HepG2 (cell line): Measurements from ENCODE around the gene RUSC1. TPM values are rescaled to one million over a fixed set of nuclear protein-coding genes. Genes with fewer than 3 reads are reported as not detected.

Experiments
- ATM ChIP-seq: fragments of 450-650 bp; IDR thresholded peaks from 2 replicates; pipeline ENCODE4 v1.7.1; 2017; ENCODE audit warnings: mild to moderate bottlenecking, borderline replicate concordance
- DDIT3 ChIP-seq: sonication (generic); formaldehyde crosslinking; IDR thresholded peaks from 2 replicates; pipeline ENCODE4 v1.4.0; 2020; ENCODE audit warnings: mild to moderate bottlenecking, missing genetic modification reagents
- HINFP ChIP-seq: sonication (generic); formaldehyde crosslinking; IDR thresholded peaks from 2 replicates; pipeline ENCODE4 v1.4.0; 2020; ENCODE audit warnings: low read depth, mild to moderate bottlenecking, missing genetic modification reagents
- JARID2 ChIP-seq: sonication (generic); formaldehyde crosslinking; IDR thresholded peaks from 2 replicates; pipeline ENCODE4 v1.8.1; 2023; ENCODE audit warnings: missing genetic modification reagents, inconsistent platforms; ENCODE audit not compliant: insufficient replicate concordance
- KDM6A ChIP-seq: IDR thresholded peaks from 2 replicates; pipeline ENCODE4 v1.6.1; 2016; ENCODE audit warnings: low read depth
- MBNL3 ChIP-seq: fragments of 250-450 bp; sonication (Bioruptor Pico); conservative IDR thresholded peaks from 2 replicates; pipeline ENCODE4 v1.8.0; 2022; ENCODE audit warnings: mild to moderate bottlenecking, inconsistent platforms
- MXD4 ChIP-seq: IDR thresholded peaks from 2 replicates; pipeline ENCODE4 v1.6.1; 2016; ENCODE audit warnings: mild to moderate bottlenecking, missing biosample characterization, missing genetic modification reagents
- NCOA1 ChIP-seq: sonication (generic); formaldehyde crosslinking; IDR thresholded peaks from 2 replicates; pipeline ENCODE4 v1.9.0; 2021; ENCODE audit warnings: missing genetic modification reagents
- NFE2L2 ChIP-seq: fragments of 150-350 bp; IDR thresholded peaks from 2 replicates; pipeline ENCODE4 v1.6.1; 2014; ENCODE audit warnings: low read length
- PAF1 ChIP-seq: IDR thresholded peaks from 2 replicates; pipeline ENCODE4 v1.6.1; 2016; ENCODE audit warnings: missing genetic modification reagents, missing compliant biosample characterization
- PBX3 ChIP-seq: sonication (generic); formaldehyde crosslinking; IDR thresholded peaks from 2 replicates; pipeline ENCODE4 v1.8.1; 2023; ENCODE audit warnings: missing genetic modification reagents, inconsistent platforms, borderline replicate concordance
- POLR2A ChIP-seq, 2 experiments: IDR thresholded peaks; 2 replicates each; pipeline ENCODE4 v1.6.1; 2011; ENCODE audit warnings: low read depth in 2 of 2, low read length in 2 of 2, mild to moderate bottlenecking in 1 of 2, moderate library complexity in 1 of 2; ENCODE audit not compliant: insufficient read depth in 1 of 2
- RELA ChIP-seq: sonication (generic); formaldehyde crosslinking; IDR thresholded peaks from 2 replicates; pipeline ENCODE4 v1.4.0; 2020; ENCODE audit warnings: missing genetic modification reagents
- RFXANK ChIP-seq: IDR thresholded peaks from 2 replicates; pipeline ENCODE4 v1.6.1; 2016
- RFXAP ChIP-seq: sonication (generic); formaldehyde crosslinking; IDR thresholded peaks from 2 replicates; pipeline ENCODE4 v1.4.0; 2020; ENCODE audit warnings: missing genetic modification reagents, borderline replicate concordance
- SIX4 ChIP-seq: sonication (generic); formaldehyde crosslinking; IDR thresholded peaks from 2 replicates; pipeline ENCODE4 v1.4.0; 2020; ENCODE audit warnings: missing genetic modification reagents
- SKI ChIP-seq: fragments of 450-650 bp; IDR thresholded peaks from one replicate; pipeline ENCODE4 v1.6.1; 2018; ENCODE audit warnings: mild to moderate bottlenecking; ENCODE audit not compliant: partially characterized antibody
- SPEN ChIP-seq: sonication (generic); formaldehyde crosslinking; IDR thresholded peaks from 2 replicates; pipeline ENCODE4 v1.5.1; 2020; ENCODE audit warnings: low read depth, mild to moderate bottlenecking, missing genetic modification reagents
- TRIM22 ChIP-seq: fragments of 450-650 bp; IDR thresholded peaks from 2 replicates; pipeline ENCODE4 v1.6.1; 2017
- TRIM24 ChIP-seq: sonication (generic); formaldehyde crosslinking; IDR thresholded peaks from 2 replicates; pipeline ENCODE4 v1.8.0; 2022; ENCODE audit warnings: mild to moderate bottlenecking, missing genetic modification reagents
- ZBTB7B ChIP-seq: sonication (generic); formaldehyde crosslinking; IDR thresholded peaks from 2 replicates; pipeline ENCODE4 v1.4.0; 2020; ENCODE audit warnings: missing genetic modification reagents
- ZFP82 ChIP-seq: sonication (generic); formaldehyde crosslinking; IDR thresholded peaks from 2 replicates; pipeline ENCODE4 v1.5.1; 2020; ENCODE audit warnings: mild to moderate bottlenecking, missing genetic modification reagents, borderline replicate concordance
- ZNF253 ChIP-seq: sonication (generic); formaldehyde crosslinking; IDR thresholded peaks from 2 replicates; pipeline ENCODE4 v1.8.0; 2022; ENCODE audit warnings: mild to moderate bottlenecking, missing genetic modification reagents, borderline replicate concordance
- ZNF33A ChIP-seq: sonication (generic); formaldehyde crosslinking; IDR thresholded peaks from 2 replicates; pipeline ENCODE4 v1.5.1; 2020; ENCODE audit warnings: missing genetic modification reagents, mild to moderate bottlenecking, moderate library complexity, borderline replicate concordance
- ZNF639 ChIP-seq: conservative IDR thresholded peaks from 2 replicates; pipeline ENCODE4 v1.6.1; 2018; ENCODE audit warnings: missing genetic modification reagents
- ZNF713 ChIP-seq: sonication (generic); formaldehyde crosslinking; IDR thresholded peaks from 2 replicates; pipeline ENCODE4 v1.4.0; 2020; ENCODE audit warnings: mild to moderate bottlenecking, missing genetic modification reagents
- ZNF746 ChIP-seq: sonication (generic); formaldehyde crosslinking; IDR thresholded peaks from 2 replicates; pipeline ENCODE4 v1.8.0; 2022; ENCODE audit warnings: mild to moderate bottlenecking, missing genetic modification reagents
- polyA plus RNA-seq, 8 experiments: library from polyadenylated mRNA; depleted of rRNA in 3 of 8; stranded (reverse) in 7 of 8; unstranded in 1 of 8; fragments of >200 nt; fragmentation: Illumina TruSeq in 4 of 8; extraction: Trizol in 4 of 8; gene quantifications; 2 replicates each; pipeline versions ENCODE4 v1.2.1 to v1.2.3, GENCODE V29; 2011 to 2016; ENCODE audit warnings: low read depth in 4 of 8, missing spikeins in 1 of 8, mixed read lengths in 1 of 8; ENCODE audit not compliant: insufficient read depth in 1 of 8
- total RNA-seq, 5 experiments: library from RNA; depleted of rRNA; stranded (reverse); fragments of >200 nt; fragmentation: Illumina TruSeq; extraction: Trizol; gene quantifications; 2 replicates each; pipeline ENCODE4 v1.2.3, GENCODE V29; 2016; ENCODE audit warnings: low read depth in 1 of 5

RUSC1 gene
- total and polyA plus RNA-seq, 2 of the 13 experiments (the other 11 are each of a cell fraction or from before 2014, with no cell fraction given), result 18.7 to 20.4 TPM

GRCh38 chr1:155300553-155301329, 20.0 kb upstream of the RUSC1 start (continued):
- no peak for TF ChIP-seq PBX3 (CRISPR knock-in tag)
- TF ChIP-seq RFXANK, result no peak
- TF ChIP-seq POLR2A (IDR thresholded peaks at IDR 0.05; ENCODE audit: insufficient read depth in 1 of 2, low read depth in 2 of 2, low read length in 2 of 2), result peak; percentile 49 to 93; a peak in 3 of 4 replicates
- TF ChIP-seq TRIM22, result no peak
- TF ChIP-seq PAF1 (CRISPR knock-in tag), result no peak
- TF ChIP-seq ATM, result no peak
- TF ChIP-seq RELA (CRISPR knock-in tag), result peak; percentile 61; the same call in 1 of the 2 replicates
- 0 out of 2 replicates have a peak, but pooled peaks have one; percentile 58 for TF ChIP-seq NCOA1 (CRISPR knock-in tag)
- peak; percentile 89; the same call in 1 of the 2 replicates for TF ChIP-seq HINFP (CRISPR knock-in tag)
- no peak for TF ChIP-seq NFE2L2
- TF ChIP-seq TRIM24 (CRISPR knock-in tag), result no peak
- TF ChIP-seq ZNF253, result no peak
- TF ChIP-seq ZNF639 (CRISPR knock-in tag), result 0 out of 2 replicates have a peak, but pooled peaks have one; percentile 33
- TF ChIP-seq ZNF746 (CRISPR knock-in tag), result peak; percentile 34; the same call in 1 of the 2 replicates
- no peak for TF ChIP-seq MBNL3 (CRISPR knock-in tag)
- 0 out of 2 replicates have a peak, but pooled peaks have one; percentile 50 for TF ChIP-seq ZBTB7B (CRISPR knock-in tag)
- peak; percentile 60 for TF ChIP-seq SIX4 (CRISPR knock-in tag)
- no peak; the same call in 1 of the 2 replicates for TF ChIP-seq RFXAP
- TF ChIP-seq SPEN (CRISPR knock-in tag), result peak; percentile 88
- peak; percentile 94 for TF ChIP-seq ZNF33A (CRISPR knock-in tag)
- no peak for TF ChIP-seq DDIT3
- no peak for TF ChIP-seq ZNF713 (CRISPR knock-in tag)
- peak; percentile 79 for TF ChIP-seq MXD4 (CRISPR knock-in tag)
- TF ChIP-seq JARID2 (CRISPR knock-in tag), result no peak
- peak; percentile 97 for TF ChIP-seq ZFP82 (CRISPR knock-in tag)
- peak; percentile 54 for TF ChIP-seq SKI
- peak; percentile 78 for TF ChIP-seq KDM6A (CRISPR knock-in tag)
